MG63 (cell line): ENCODE measurements around the gene SLC39A8. TPM values are rescaled to one million over a fixed set of nuclear protein-coding genes. Genes with fewer than 3 reads are reported as not detected.
"Not testable (repeated sequence)": the region's sequence is repeated elsewhere in the genome, so short reads cannot be mapped to it uniquely, and the experiment has no call there.

ENCODE experiments used
- DNase-seq: peaks from one replicate; pipeline ENCODE4 v3.0.0-alpha.2; 2020
- H3K27me3 ChIP-seq: fragments of 250-450 bp; sonication (Bioruptor Pico); 2 replicates; pipeline ENCODE4 v1.5.1; 2020; ENCODE audit warnings: mild to moderate bottlenecking, moderate library complexity
- H3K36me3 ChIP-seq: fragments of 250-450 bp; sonication (Bioruptor Pico); 2 replicates; pipeline ENCODE4 v1.5.1; 2020; ENCODE audit warnings: mild to moderate bottlenecking, moderate library complexity
- H3K4me3 ChIP-seq: fragments of 250-450 bp; sonication (Bioruptor Pico); 2 replicates; pipeline ENCODE4 v1.5.1; 2020; ENCODE audit warnings: mild to moderate bottlenecking, moderate library complexity
- H3K9me3 ChIP-seq: fragments of 250-450 bp; sonication (Bioruptor Pico); 2 replicates; pipeline ENCODE4 v1.5.1; 2020; ENCODE audit warnings: mild to moderate bottlenecking, moderate library complexity
- total RNA-seq: library from RNA; depleted of rRNA; stranded (reverse); fragments of >200 nt; shearing (Covaris generic); gene quantifications from 2 replicates; pipeline ENCODE4 v1.2.3, GENCODE V29; 2014; ENCODE audit warnings: low replicate concordance; rRNA removed

The SLC39A8 gene
- 2.1 and 5.5 TPM in 2 replicates for total RNA-seq

GRCh38 chr4:102344954-102345794, at the start of gene SLC39A8:
SLC39A8 (minus strand) TSS chr4:102345482; CDS start chr4:102344662, 820 bp downstream.
- H3K36me3 ChIP-seq = no peaks in the 10 kb centered on the region
- H3K4me3 ChIP-seq = peak within 1 kb of the TSS; percentile 55
- peak; percentile 78 for DNase-seq
- no peaks in the 10 kb centered on the region for H3K9me3 ChIP-seq
- no peaks in the 10 kb centered on the region for H3K27me3 ChIP-seq

GRCh38 chr4:102392033-102392744, 46.9 kb upstream of the SLC39A8 start:
- Histone ChIP-seq H3K36me3 (no peaks in the 10 kb centered on the region), H3K9me3 (no peaks in the 10 kb centered on the region), H3K27me3 (no peaks in the 10 kb centered on the region), H3K4me3 (no peak overlapping the region)
- no peak for DNase-seq

DNA sequence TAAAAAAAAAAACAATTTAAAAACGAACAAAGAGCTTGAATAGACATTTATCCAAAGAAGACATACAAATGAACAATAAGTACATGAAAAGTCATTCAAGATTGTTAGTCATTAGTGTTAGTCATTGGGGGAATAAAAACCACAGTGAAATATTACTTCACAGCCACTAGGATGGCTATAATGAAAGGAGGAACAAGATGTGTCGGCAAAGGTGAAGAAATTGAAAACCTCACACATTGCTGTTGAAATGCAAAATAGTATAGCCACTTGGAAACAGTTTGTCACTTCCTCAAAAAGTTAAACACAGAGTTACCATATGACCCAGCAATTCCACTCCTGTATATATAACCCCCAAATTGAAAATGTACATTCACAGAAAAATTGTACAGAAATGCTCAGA, 45.2 kb upstream of the SLC39A8 start:
- Histone ChIP-seq H3K4me3 (no peak overlapping the region), H3K27me3 (no peaks in the 10 kb centered on the region), H3K36me3 (no peaks in the 10 kb centered on the region), H3K9me3 (no peaks in the 10 kb centered on the region)
- no peak for DNase-seq

- Histone ChIP-seq H3K36me3 (no peaks in the 10 kb centered on the region), H3K27me3 (no peaks in the 10 kb centered on the region), H3K4me3 (no peak overlapping the region), H3K9me3 (no peaks in the 10 kb centered on the region)
- DNase-seq = no peak
These were observed 43.3 kb upstream of the SLC39A8 start for GRCh38 chr4:102388611-102389010.

DNA sequence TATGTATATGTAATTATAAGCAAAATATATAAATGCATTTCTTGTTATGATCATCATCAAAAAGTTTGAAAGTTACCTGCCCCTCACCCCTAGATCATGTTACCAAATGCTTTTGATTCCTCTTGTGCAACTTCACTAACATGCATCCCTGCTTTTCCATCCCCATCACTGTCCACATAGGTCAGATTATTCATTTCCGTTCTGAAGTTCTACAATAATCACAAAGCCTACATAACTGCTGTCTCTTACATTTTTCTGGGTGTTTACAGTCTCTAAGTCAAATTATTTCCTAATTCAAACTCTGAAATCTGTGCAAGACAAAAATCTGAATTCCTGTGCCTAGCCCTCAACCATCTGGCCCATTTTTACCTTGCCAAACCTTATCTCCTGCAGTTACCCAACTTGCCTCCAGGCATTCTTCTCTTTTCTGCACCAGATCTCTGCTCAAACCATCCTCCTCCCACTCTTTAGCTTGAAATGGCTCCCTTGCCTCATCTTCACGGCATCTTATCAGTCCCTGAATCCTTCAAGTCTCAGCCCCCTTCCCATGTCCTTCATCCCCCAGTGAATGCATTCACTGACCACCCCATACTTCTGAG, 42.4 kb upstream of the SLC39A8 start:
- Histone ChIP-seq H3K36me3 (no peaks in the 10 kb centered on the region), H3K9me3 (no peaks in the 10 kb centered on the region), H3K27me3 (no peaks in the 10 kb centered on the region), H3K4me3 (no peak overlapping the region)
- DNase-seq = no peak

DNA sequence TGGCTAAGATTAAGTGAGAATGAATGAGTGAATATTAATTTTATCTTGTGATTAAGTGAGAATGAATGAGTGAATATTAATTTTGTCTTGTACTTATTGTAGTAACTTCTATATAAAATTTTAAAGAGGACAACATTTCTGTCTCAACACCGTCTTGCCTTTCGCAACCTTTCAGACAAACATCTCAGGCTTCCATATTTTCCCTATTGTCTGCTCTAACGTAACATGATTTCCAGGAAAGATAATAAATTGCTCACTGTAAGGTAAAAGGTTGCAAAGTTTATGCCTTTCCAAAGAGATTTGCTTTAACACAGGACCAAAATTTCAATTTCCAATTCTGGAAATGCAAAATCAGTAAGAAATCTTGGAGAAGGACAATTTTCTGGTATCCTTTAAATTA, 41.7 kb upstream of the SLC39A8 start:
- no peak overlapping the region for H3K4me3 ChIP-seq
- H3K9me3 ChIP-seq = no peaks in the 10 kb centered on the region
- no peaks in the 10 kb centered on the region for H3K36me3 ChIP-seq
- no peaks in the 10 kb centered on the region for H3K27me3 ChIP-seq
- DNase-seq = no peak

DNA sequence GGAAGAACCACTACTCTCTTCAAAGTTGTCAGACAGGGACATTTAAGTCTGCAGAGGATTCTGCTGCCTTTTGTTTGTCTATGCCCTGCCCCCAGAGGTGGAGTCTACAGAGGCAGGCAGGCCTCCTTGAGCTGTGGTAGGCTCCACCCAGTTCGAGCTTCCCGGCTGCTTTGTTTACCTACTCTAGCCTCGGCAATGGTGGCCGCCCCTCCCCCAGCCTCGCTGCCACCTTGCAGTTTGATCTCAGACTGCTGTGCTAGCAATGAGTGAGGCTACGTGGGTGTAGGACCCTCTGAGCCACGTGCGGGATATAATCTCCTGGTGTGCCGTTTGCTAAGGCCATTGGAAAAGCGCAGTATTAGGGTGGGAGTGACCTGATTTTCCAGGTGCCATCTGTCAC, 35.0 kb upstream of the SLC39A8 start:
- not testable (repeated sequence) for DNase-seq, H3K36me3 ChIP-seq, H3K4me3 ChIP-seq, H3K27me3 ChIP-seq, H3K9me3 ChIP-seq

DNA sequence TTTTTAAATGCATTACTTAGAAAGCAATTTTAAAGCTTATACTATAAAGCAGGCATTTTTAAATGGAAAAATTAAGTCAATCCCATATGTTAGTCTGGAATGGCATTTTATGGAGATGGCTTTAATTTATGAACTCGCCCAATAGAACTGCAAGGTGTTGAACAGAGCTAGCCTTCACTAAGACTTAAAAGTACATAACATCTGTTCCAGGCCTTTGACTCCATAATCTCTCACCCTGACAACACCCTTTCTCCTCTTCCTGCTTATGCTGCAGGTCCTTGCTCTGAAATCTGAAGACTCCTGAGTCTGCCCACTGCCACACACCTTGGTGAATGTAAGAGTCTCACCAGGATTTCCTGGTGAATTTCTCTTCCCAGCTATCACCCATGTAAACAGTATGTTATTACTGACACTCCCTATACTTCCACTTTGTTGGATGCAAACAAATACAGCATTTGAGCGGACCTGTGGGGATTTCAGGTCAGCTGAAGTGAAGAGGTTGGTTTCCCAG, 17.7 kb upstream of the SLC39A8 start:
- Histone ChIP-seq H3K4me3 (no peak overlapping the region), H3K36me3 (no peaks in the 10 kb centered on the region), H3K27me3 (no peaks in the 10 kb centered on the region), H3K9me3 (no peaks in the 10 kb centered on the region)
- no peak for DNase-seq

DNA sequence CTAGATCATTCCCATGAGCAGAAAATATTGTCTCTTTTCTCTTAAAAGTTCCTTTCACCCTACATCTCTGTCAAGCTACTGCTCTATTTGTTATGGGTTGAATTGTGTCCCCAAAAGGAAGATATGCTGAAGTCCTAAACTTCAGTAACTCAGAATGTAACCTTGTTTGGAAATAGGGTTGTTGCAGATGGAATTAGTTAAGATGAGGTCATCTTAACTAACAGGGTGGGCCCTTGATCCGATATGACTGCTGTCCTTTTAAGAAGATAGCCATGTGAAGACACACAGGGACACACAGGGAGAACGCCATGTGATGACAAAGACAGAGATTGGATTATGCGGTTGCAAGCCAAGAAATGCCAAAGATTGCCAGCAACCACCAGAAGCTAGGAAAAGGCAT, 12.8 kb upstream of the SLC39A8 start:
- no peaks in the 10 kb centered on the region for H3K36me3 ChIP-seq
- H3K4me3 ChIP-seq = no peak overlapping the region
- DNase-seq = no peak
- no peaks in the 10 kb centered on the region for H3K27me3 ChIP-seq
- H3K9me3 ChIP-seq = no peaks in the 10 kb centered on the region

DNA sequence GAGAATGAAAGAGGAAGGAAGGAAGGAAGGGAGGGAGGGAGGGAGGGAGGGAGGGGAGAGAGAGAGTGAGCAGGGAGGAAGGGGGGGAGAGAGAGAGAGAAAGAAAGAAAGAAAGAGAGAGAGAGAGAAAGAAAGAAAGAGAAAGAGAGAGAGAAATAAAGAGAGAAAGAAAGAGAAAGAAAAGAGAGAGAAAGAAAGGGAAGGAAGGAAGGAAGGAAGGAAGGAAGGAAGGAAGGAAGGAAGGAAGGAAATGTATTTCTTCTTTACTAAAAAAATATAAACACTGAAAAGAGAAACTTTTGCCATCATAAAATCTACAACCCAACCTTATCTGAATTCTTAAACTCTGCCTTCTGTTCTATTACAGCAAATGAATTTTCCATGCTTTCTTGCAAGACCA, 12.4 kb upstream of the SLC39A8 start:
- not testable (repeated sequence) for H3K36me3 ChIP-seq, H3K27me3 ChIP-seq, DNase-seq, H3K4me3 ChIP-seq, H3K9me3 ChIP-seq

DNA sequence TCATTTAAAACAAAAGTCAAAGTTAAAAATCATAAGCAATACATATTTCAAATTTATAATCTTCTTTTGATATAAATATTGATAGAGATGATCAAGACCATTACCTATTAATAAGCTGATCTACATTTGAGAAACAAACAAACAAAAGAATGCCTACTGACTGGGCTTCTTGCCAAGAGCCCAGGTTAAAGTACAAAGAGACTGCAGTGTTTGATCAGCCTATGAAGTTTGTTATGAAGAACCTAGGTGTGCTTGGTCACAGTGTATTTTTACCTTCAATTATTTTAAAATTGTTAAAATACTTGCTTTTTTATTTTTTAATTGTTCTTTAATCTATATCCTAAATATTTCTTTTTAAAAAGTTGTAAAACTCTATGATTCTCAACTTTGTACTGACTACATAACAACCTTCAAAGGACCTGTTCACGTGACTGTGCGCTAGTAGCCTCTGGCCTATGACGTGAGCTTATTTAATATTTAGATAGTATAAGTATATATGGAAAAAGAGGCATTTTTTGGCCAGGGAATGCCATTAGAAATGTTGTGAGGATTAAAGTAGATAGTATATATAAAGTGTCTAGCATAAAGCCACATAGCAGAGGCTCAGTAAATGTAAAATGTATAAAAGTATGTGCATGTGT, 11.4 kb upstream of the SLC39A8 start:
- no peaks in the 10 kb centered on the region for H3K9me3 ChIP-seq
- DNase-seq = no peak

DNA sequence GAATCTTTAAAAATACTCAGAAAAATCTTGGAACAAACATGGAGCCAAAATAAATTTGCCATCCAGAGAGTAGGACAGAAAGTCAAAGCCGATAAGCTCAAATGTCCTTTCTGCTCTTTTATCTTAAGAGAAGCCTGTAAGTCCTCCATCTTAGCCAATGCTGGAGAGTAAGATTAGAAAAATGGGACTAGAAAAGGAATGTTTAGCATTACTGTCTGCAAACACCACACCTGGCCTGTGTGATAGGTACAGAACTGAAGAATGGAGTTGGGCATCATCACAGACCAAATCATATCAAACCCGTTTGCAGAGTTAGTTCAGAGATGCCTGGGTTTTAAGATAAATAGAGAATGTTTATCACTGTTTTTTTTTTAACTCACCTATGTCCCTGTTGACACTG, 10.5 kb upstream of the SLC39A8 start:
- no peak for DNase-seq
- no peaks in the 10 kb centered on the region for H3K27me3 ChIP-seq
- H3K9me3 ChIP-seq = no peaks in the 10 kb centered on the region
- H3K4me3 ChIP-seq = no peak overlapping the region
- no peaks in the 10 kb centered on the region for H3K36me3 ChIP-seq

More for the DNA sequence above, 11.4 kb upstream of the SLC39A8 start:
- Histone ChIP-seq H3K4me3 (no peak overlapping the region), H3K27me3 (no peaks in the 10 kb centered on the region), H3K36me3 (no peaks in the 10 kb centered on the region)

DNA sequence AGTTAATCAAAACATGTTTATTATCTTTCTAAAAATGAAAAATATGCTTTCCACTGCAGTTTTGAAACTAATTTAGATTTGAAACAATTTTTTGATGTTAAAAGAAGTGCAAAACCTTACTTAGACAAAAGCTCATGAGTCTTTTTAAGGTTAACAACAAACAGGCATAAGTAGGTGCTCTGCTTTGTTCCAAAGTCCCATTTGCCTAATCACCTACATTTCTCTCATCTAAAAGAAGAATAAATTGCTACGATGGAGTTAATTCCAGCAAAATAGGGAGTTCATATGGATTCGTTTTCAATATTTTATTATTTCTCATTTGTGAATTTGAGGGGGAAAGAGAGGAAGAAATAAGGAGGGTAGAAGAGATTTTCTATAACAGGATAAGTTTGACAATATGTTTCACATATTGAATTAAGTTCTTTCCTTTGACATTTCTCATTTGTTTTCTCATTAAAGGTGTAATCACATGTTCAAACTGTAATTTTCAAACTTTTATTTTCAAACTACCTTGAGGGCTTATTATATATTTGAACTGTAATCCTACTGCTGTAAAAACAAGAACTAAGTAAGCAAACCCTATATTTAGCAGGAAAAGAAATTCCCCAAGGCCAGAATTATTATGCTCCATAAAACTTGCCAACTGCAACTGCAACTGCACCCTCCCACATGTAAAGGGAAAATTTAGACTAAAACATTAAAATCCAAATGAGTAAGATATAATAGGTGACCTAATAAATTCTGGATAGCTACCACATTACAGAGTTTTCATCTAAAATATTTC, 9.6 kb upstream of the SLC39A8 start:
- no peak for DNase-seq
- Histone ChIP-seq H3K9me3 (no peaks in the 10 kb centered on the region), H3K27me3 (no peaks in the 10 kb centered on the region), H3K36me3 (no peaks in the 10 kb centered on the region), H3K4me3 (no peak overlapping the region)

GRCh38 chr4:102352781-102353180, 7.5 kb upstream of the SLC39A8 start:
- no peaks in the 10 kb centered on the region for H3K9me3 ChIP-seq
- H3K4me3 ChIP-seq = no peak overlapping the region

GRCh38 chr4:102350634-102351033, 5.4 kb upstream of the SLC39A8 start:
- Histone ChIP-seq H3K36me3 (no peaks in the 10 kb centered on the region), H3K4me3 (no peak overlapping the region), H3K9me3 (no peaks in the 10 kb centered on the region), H3K27me3 (no peaks in the 10 kb centered on the region)
- no peak for DNase-seq

More at GRCh38 chr4:102352781-102353180, 7.5 kb upstream of the SLC39A8 start:
- DNase-seq = no peak
- Histone ChIP-seq H3K36me3 (no peaks in the 10 kb centered on the region), H3K27me3 (no peaks in the 10 kb centered on the region)

DNA sequence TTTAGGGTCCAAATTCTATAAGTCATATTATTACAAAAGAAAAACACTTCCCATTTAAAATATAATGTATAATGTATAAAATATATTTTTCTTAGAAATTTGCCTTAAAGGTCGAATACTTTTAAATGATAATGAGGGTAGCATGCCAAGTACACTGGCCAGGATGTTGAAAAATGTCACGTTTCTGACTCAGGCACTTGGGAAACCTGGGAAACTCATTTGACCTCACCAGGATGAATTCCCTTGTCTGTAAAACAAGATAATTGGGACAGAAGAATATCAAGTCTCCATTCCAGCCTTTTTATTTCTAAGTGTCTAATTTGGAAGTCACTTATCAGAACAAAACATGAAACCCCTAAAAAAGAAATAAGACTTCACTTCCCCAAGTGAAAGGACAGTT, 3.4 kb upstream of the SLC39A8 start:
- DNase-seq = no peak
- no peaks in the 10 kb centered on the region for H3K9me3 ChIP-seq
- no peaks in the 10 kb centered on the region for H3K36me3 ChIP-seq
- no peaks in the 10 kb centered on the region for H3K27me3 ChIP-seq
- H3K4me3 ChIP-seq = no peak overlapping the region
